ENCODE data around the gene ZIC5. TPM values are rescaled to one million over a fixed set of nuclear protein-coding genes. Genes with fewer than 3 reads are reported as not detected.

The ZIC5 gene
- total RNA-seq, 4 donors from 2014 or later, result not detected

DNA sequence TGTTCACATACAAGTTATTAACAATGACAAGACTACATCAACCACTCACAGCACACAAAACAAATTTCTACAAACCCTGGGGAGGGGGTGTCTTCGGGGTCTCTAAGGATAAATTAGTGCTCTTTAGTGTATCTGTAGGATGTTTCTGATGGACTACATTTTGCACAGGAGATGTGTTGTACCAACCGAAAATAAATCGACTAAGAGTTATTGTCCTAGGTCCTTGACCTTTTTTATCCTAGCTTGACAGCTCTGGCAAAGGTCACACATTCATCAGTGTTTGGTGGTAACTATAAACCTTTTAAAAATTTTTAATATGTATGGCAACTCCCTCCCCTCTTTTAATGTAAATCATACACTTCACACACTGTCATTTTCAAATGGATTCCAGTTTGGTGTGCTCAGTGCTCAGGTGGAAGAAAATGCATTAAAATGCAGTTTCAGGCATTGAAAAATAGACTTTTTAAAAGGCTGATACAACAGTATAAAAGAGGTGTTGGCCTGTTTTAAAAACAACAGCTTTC is 7.7 kb downstream of the ZIC5 start:
- Histone ChIP-seq H3K27ac (no peak overlapping the region), H3K27me3 (peaks cover 100% of the 10 kb centered on the region), H3K4me3 (no peak overlapping the region), H3K9me3 (no peaks in the 10 kb centered on the region), H3K36me3 (no peaks in the 10 kb centered on the region), H3K4me1 (peaks cover 0 to 28% (median 20%) of the 10 kb centered on the region in 3 donors)
- no peak for TF ChIP-seq POLR2AphosphoS5 (IDR thresholded peaks at IDR 0.05)
- TF ChIP-seq POLR2A (IDR thresholded peaks at IDR 0.05), result no peak
- no peak for TF ChIP-seq EP300 (IDR thresholded peaks at IDR 0.05)
- TF ChIP-seq, protein P1, sequence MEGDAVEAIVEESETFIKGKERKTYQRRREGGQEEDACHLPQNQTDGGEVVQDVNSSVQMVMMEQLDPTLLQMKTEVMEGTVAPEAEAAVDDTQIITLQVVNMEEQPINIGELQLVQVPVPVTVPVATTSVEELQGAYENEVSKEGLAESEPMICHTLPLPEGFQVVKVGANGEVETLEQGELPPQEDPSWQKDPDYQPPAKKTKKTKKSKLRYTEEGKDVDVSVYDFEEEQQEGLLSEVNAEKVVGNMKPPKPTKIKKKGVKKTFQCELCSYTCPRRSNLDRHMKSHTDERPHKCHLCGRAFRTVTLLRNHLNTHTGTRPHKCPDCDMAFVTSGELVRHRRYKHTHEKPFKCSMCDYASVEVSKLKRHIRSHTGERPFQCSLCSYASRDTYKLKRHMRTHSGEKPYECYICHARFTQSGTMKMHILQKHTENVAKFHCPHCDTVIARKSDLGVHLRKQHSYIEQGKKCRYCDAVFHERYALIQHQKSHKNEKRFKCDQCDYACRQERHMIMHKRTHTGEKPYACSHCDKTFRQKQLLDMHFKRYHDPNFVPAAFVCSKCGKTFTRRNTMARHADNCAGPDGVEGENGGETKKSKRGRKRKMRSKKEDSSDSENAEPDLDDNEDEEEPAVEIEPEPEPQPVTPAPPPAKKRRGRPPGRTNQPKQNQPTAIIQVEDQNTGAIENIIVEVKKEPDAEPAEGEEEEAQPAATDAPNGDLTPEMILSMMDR (IDR thresholded peaks at IDR 0.05), result no peak
- 48 to 53% methylated on average over 2 to 3 of the region's 3 CpGs for WGBS, 2 donors (ENCODE audit: low coverage in 1 of 2)
- ATAC-seq, result no peak

DNA sequence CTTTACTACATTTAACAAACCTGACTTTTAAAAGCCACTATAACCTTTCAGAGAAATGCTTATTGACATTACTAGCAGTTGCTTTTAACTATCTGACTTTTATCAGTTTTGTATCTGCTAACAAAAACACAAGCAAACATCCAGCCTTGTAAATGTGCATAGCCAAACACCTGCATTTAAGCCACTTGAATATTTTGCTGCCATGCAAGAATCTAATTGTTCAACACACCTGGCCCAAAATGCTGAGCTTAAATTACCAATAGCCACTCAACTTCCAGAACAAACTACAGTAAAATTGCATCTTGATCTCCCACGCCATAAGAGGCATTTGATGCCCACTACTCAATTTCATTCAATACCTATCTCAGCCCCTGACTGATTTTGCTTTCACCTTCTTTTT is 9.3 kb downstream of the ZIC5 start:
- no peak overlapping the region for H3K27ac ChIP-seq
- 43 to 62% methylated on average over 1 of the region's 1 CpG for WGBS, 2 donors (ENCODE audit: low coverage in 1 of 2)
- peaks cover 0 to 27% (median 11%) of the 10 kb centered on the region in 3 donors for H3K4me1 ChIP-seq
- no peak overlapping the region for H3K4me3 ChIP-seq
- peaks cover 100% of the 10 kb centered on the region for H3K27me3 ChIP-seq
- H3K36me3 ChIP-seq, result no peaks in the 10 kb centered on the region
- TF ChIP-seq POLR2A (IDR thresholded peaks at IDR 0.05), result no peak
- TF ChIP-seq EP300 (IDR thresholded peaks at IDR 0.05), result no peak
- TF ChIP-seq, protein P1 (IDR thresholded peaks at IDR 0.05), result no peak
- no peak for TF ChIP-seq POLR2AphosphoS5 (IDR thresholded peaks at IDR 0.05)
- no peak for ATAC-seq
- no peaks in the 10 kb centered on the region for H3K9me3 ChIP-seq

DNA sequence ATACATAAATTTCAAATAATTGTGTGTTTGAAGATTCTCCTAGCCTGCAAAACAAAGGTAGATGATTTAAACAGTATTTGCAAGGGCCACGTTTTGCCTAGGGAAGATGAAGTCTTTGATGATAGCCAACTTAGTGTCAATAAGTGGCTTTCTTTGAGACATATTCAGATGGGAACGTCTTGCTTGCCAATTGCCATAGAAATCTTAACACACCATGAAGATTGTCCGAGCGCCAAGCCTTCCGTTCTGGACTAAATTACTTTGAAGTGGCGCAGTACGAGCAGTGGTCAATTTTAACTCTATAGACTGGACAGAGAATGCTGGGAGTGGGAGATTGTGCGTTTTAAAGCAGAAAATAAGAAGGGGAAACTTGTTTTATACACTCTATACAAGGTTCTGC is 9.9 kb downstream of the ZIC5 start:
- H3K27me3 ChIP-seq, result peaks cover 100% of the 10 kb centered on the region
- no peak overlapping the region for H3K4me3 ChIP-seq
- no peak for ATAC-seq
- TF ChIP-seq POLR2AphosphoS5 (IDR thresholded peaks at IDR 0.05), result no peak
- no peak for TF ChIP-seq EP300 (IDR thresholded peaks at IDR 0.05)
- TF ChIP-seq POLR2A (IDR thresholded peaks at IDR 0.05), result no peak
- TF ChIP-seq, protein P1 (IDR thresholded peaks at IDR 0.05), result no peak
- peaks cover 0 to 33% (median 17%) of the 10 kb centered on the region in 3 donors for H3K4me1 ChIP-seq
- H3K9me3 ChIP-seq, result no peaks in the 10 kb centered on the region
- H3K27ac ChIP-seq, result no peak overlapping the region
- no peaks in the 10 kb centered on the region for H3K36me3 ChIP-seq
- WGBS, 2 donors (ENCODE audit: low coverage in 1 of 2), result 32 to 45% methylated on average over 8 of the region's 8 CpGs

DNA sequence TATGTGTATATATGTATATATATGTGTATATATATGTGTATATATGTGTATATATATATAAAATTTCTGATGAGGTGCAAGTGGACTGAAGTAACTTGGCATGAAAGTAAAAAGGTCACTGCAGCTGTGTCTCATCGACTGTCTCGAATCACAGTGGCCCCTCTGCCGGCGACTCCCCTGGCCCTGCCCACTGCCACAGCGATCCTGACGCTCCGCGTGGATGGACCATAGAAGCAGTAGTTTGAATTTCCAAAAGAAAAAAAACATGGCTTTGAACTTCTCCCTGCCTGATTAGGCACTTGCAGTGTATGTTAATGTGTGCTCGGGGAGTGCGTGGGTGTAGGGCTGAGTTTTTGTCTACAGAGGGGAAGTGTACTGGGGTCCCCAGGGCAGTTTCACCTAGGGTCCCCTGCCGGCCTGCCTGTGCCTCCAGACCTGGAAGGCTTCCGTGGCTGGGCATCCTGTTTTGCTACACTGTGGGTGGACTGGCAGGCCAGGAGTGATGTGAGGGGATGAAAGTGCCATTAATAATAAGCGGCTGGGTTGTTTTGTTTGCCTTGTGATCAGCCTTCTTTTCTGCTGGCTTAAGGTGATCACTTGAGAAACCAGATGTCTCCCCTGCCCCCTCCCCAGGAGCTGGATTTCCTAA is 10.8 kb downstream of the ZIC5 start:
- Histone ChIP-seq H3K27me3 (peaks cover 100% of the 10 kb centered on the region), H3K27ac (no peak overlapping the region), H3K36me3 (no peaks in the 10 kb centered on the region), H3K9me3 (no peaks in the 10 kb centered on the region), H3K4me1 (peaks cover 0 to 42% (median 24%) of the 10 kb centered on the region in 3 donors), H3K4me3 (no peak overlapping the region)
- TF ChIP-seq EP300 (IDR thresholded peaks at IDR 0.05), result no peak
- TF ChIP-seq POLR2AphosphoS5 (IDR thresholded peaks at IDR 0.05), result no peak
- TF ChIP-seq POLR2A (IDR thresholded peaks at IDR 0.05), result no peak
- TF ChIP-seq, protein P1 (IDR thresholded peaks at IDR 0.05), result no peak
- 9 to 25% methylated on average over 2 to 12 of the region's 13 CpGs for WGBS, 2 donors (ENCODE audit: low coverage in 1 of 2)
- ATAC-seq, result no peak
